B cell (primary cell): ENCODE results near the gene SLC16A1. TPM values are rescaled to one million over a fixed set of nuclear protein-coding genes. Genes with fewer than 3 reads are reported as not detected.

Source experiments
- ATAC-seq: fragments of 200-7000 bp; cut with Tn5 transposase; one replicate; pipeline ENCODE4 v1.10.0; 2021; ENCODE audit warnings: low read depth, mild to moderate bottlenecking, moderate number of reproducible peaks, moderate library complexity
- CTCF ChIA-PET: fragments of 350-600 bp; sonication (Branson Sonifier 250); formaldehyde crosslinking; loops from one replicate; lab custom pipeline; 2021; ENCODE audit warnings: antibody characterized with exemption, inconsistent platforms; lab: Charles Lee
- POLR2A ChIA-PET: fragments of 350-600 bp; sonication (Branson Sonifier 250); formaldehyde crosslinking; loops from one replicate; lab custom pipeline; 2021; ENCODE audit warnings: antibody characterized with exemption; lab: Charles Lee
- DNase-seq: peaks from one replicate; pipeline ENCODE4 v3.0.0; 2013
- H2AFZ ChIP-seq: 2 replicates; pipeline ENCODE4 v1.6.1; 2012; ENCODE audit warnings: mild to moderate bottlenecking, low read depth, low read length; ENCODE audit not compliant: insufficient read depth, poor library complexity, severe bottlenecking
- H3K27ac ChIP-seq, 2 donors: 1 replicate in 1 of 2; 2 replicates in 1 of 2; pipeline ENCODE4 v1.5.1; 2012 to 2013; ENCODE audit warnings: low read length in 2 of 2, mild to moderate bottlenecking in 2 of 2, moderate library complexity in 1 of 2
- H3K27me3 ChIP-seq, 4 experiments: fragments of 200-600 bp in 1 of 4; sonication (generic) in 1 of 4; replicated peaks in 1 of 4; 1 replicate in 2 of 4; 2 replicates in 2 of 4; pipeline versions ENCODE4 v1.6.1 to v1.7.0; 2013 to 2016; ENCODE audit warnings: low read length in 3 of 4, mild to moderate bottlenecking in 2 of 4, mixed read lengths in 1 of 4, moderate library complexity in 1 of 4; ENCODE audit not compliant: insufficient read depth in 4 of 4, control insufficient read depth in 3 of 4; ENCODE audit errors: control extremely low read depth in 1 of 4
- H3K36me3 ChIP-seq, 2 experiments: replicated peaks in 1 of 2; 1 replicate in 1 of 2; 2 replicates in 1 of 2; pipeline versions ENCODE4 v1.6.1 to v1.7.1; 2013; ENCODE audit warnings: low read length in 1 of 2; ENCODE audit not compliant: insufficient read depth in 2 of 2, control insufficient read depth in 1 of 2; ENCODE audit errors: control extremely low read depth in 1 of 2, extremely low read depth in 1 of 2
- H3K4me1 ChIP-seq, 2 donors: fragments of 200-600 bp in 1 of 2; sonication (generic) in 1 of 2; 1 replicate in 1 of 2; 2 replicates in 1 of 2; pipeline versions ENCODE4 v1.5.1 to v1.6.1; 2013 to 2017; ENCODE audit warnings: low read length in 2 of 2; ENCODE audit not compliant: control insufficient read depth in 2 of 2, insufficient read depth in 2 of 2
- H3K4me2 ChIP-seq: replicated peaks from 2 replicates; pipeline ENCODE3; 2012; ENCODE audit warnings: mild to moderate bottlenecking, low read depth, low read length; ENCODE audit not compliant: poor library complexity, severe bottlenecking
- H3K4me3 ChIP-seq, 5 experiments: fragments of 200-600 bp in 1 of 5; sonication (generic) in 1 of 5; 1 replicate in 3 of 5; 2 replicates in 2 of 5; pipeline versions ENCODE4 v1.5.1 to v1.7.0; 2011 to 2016; ENCODE audit warnings: low read length in 4 of 5, mild to moderate bottlenecking in 4 of 5, low read depth in 2 of 5, control low read depth in 1 of 5, moderate library complexity in 1 of 5; ENCODE audit not compliant: insufficient read depth in 1 of 5; ENCODE audit errors: control extremely low read depth in 1 of 5, extremely low read depth in 1 of 5
- H3K79me2 ChIP-seq: fragments of 200-600 bp; sonication (generic); one replicate; pipeline ENCODE4 v1.6.0; 2016; ENCODE audit warnings: low read length; ENCODE audit not compliant: control insufficient read depth, insufficient read depth
- H3K9ac ChIP-seq: fragments of 200-600 bp; sonication (generic); 2 replicates; pipeline ENCODE4 v1.6.1; 2017; ENCODE audit warnings: mild to moderate bottlenecking, low read length, moderate library complexity
- H3K9me3 ChIP-seq, 3 donors: one replicate each; pipeline versions ENCODE4 v1.6.1 to v1.7.1; 2013; ENCODE audit warnings: low read length in 2 of 3; ENCODE audit not compliant: control insufficient read depth in 2 of 3, insufficient read depth in 1 of 3; ENCODE audit errors: control extremely low read depth in 1 of 3
- H4K20me1 ChIP-seq: 2 replicates; pipeline ENCODE4 v1.6.0; 2012; ENCODE audit warnings: mild to moderate bottlenecking, low read length; ENCODE audit not compliant: insufficient read depth, control insufficient read depth, poor library complexity, severe bottlenecking
- H3K27ac Mint-ChIP-seq: one replicate; pipeline ENCODE4 v1.8.0; 2021; ENCODE audit warnings: mixed read lengths
- H3K27me3 Mint-ChIP-seq: one replicate; pipeline ENCODE4 v1.8.0; 2021; ENCODE audit warnings: mixed read lengths
- H3K4me1 Mint-ChIP-seq: one replicate; pipeline ENCODE4 v1.8.0; 2021; ENCODE audit warnings: mixed read lengths
- H3K4me3 Mint-ChIP-seq: one replicate; pipeline ENCODE4 v1.8.0; 2021; ENCODE audit warnings: mixed read lengths
- H3K9me3 Mint-ChIP-seq: one replicate; pipeline ENCODE4 v1.8.0; 2022; ENCODE audit warnings: mixed read lengths; ENCODE audit not compliant: insufficient read depth
- EZH2 ChIP-seq: IDR thresholded peaks from 2 replicates; pipeline ENCODE4 v1.6.1; 2012; ENCODE audit warnings: borderline replicate concordance, low read depth, mild to moderate bottlenecking, moderate library complexity, low read length; ENCODE audit not compliant: insufficient read depth, poor library complexity, severe bottlenecking
- WGBS: methylation state at CpG from one replicate; pipeline ENCODE4 v1.1.5; 2013; ENCODE audit warnings: missing lambda C conversion rate; ENCODE audit not compliant: insufficient coverage; 5-methylcytosine and 5-hydroxymethylcytosine counted together
- intact Hi-C: fragments of 100-400 bp; cut with micrococcal nuclease; formaldehyde crosslinking; loops from one replicate; pipeline ENCODE4 v1.10.0; 2022
- polyA plus RNA-seq: library from polyadenylated mRNA; depleted of rRNA; stranded (reverse); fragments of >200 nt; gene quantifications from 2 replicates; pipeline ENCODE4 v1.2.3, GENCODE V29; 2012
- total RNA-seq, 2 donors: library from RNA; stranded (reverse); fragments of 120-200 nt in 1 of 2; gene quantifications; 1 replicate in 1 of 2; 2 replicates in 1 of 2; pipeline versions ENCODE4 v1.2.3 to v1.2.4, GENCODE V29; 2013 to 2022
- TF ChIP-seq, protein P1 (sequence below): fragments of 200-600 bp; IDR thresholded peaks from one replicate; pipeline ENCODE4 v1.8.0; 2022; ENCODE audit warnings: antibody characterized with exemption, mild to moderate bottlenecking

The SLC16A1 gene
- total and polyA plus RNA-seq, 2 donors (not counting 1 experiment from before 2014, with no cell fraction given): 2.1 to 13.0 TPM

DNA sequence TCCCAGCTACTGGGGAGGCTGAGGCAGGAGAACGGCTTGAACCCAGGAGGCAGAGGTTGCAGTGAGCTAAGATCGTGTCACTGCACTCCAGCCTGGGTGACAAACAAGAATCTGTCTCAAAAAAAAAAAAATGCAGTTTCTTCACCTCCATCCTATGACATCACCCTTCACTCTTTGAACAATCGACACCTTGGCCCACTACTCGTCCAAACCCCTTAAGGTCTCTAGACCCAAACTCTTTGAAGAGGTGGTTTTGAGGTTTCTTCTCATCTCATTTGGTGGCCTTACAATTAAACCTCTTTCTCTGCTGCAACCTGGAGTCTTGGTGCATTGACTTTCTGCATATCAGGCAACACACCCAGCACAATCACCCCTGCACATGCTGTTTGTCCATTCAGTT lies 86.1 kb downstream of the SLC16A1 start:
- H2AFZ ChIP-seq: no peak overlapping the region
- H3K4me3 ChIP-seq: no peak overlapping the region
- H4K20me1 ChIP-seq: no peaks in the 10 kb centered on the region
- H3K9me3 ChIP-seq: no peaks in the 10 kb centered on the region
- no peak overlapping the region for H3K4me3 Mint-ChIP-seq
- no peak overlapping the region for H3K9ac ChIP-seq
- no peaks in the 10 kb centered on the region for H3K79me2 ChIP-seq
- DNase-seq (no peak), ATAC-seq (no peak)
- H3K9me3 Mint-ChIP-seq: no peaks in the 10 kb centered on the region
- no peak overlapping the region for H3K4me2 ChIP-seq
- H3K27ac ChIP-seq: no peak overlapping the region
- H3K4me1 Mint-ChIP-seq: no peaks in the 10 kb centered on the region
- H3K27me3 ChIP-seq: no peaks in the 10 kb centered on the region
- WGBS: no CpG with 5 or more reads among the region's 4 CpGs
- H3K36me3 ChIP-seq: no peaks in the 10 kb centered on the region
- TF ChIP-seq, protein P1, sequence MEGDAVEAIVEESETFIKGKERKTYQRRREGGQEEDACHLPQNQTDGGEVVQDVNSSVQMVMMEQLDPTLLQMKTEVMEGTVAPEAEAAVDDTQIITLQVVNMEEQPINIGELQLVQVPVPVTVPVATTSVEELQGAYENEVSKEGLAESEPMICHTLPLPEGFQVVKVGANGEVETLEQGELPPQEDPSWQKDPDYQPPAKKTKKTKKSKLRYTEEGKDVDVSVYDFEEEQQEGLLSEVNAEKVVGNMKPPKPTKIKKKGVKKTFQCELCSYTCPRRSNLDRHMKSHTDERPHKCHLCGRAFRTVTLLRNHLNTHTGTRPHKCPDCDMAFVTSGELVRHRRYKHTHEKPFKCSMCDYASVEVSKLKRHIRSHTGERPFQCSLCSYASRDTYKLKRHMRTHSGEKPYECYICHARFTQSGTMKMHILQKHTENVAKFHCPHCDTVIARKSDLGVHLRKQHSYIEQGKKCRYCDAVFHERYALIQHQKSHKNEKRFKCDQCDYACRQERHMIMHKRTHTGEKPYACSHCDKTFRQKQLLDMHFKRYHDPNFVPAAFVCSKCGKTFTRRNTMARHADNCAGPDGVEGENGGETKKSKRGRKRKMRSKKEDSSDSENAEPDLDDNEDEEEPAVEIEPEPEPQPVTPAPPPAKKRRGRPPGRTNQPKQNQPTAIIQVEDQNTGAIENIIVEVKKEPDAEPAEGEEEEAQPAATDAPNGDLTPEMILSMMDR: no peak
- TF ChIP-seq EZH2: no peak
- POLR2A ChIA-PET: no interaction called here
- H3K27me3 Mint-ChIP-seq: peaks cover 9% of the 10 kb centered on the region
- H3K4me1 ChIP-seq: no peaks in the 10 kb centered on the region
- CTCF ChIA-PET: interaction anchor here (0.7 kb wide), 1 partner anchor 16 kb away, joined by 3 read pairs; no protein-coding TSS in a partner anchor
- intact Hi-C loops: no loop called here
- no peak overlapping the region for H3K27ac Mint-ChIP-seq

- Histone ChIP-seq H3K79me2 (no peaks in the 10 kb centered on the region), H3K36me3 (no peaks in the 10 kb centered on the region), H3K27ac (no peak overlapping the region), H3K4me1 (no peaks in the 10 kb centered on the region), H3K9ac (no peak overlapping the region), H3K4me2 (no peak overlapping the region), H3K4me3 (no peak overlapping the region), H3K27me3 (no peaks in the 10 kb centered on the region), H2AFZ (no peak overlapping the region), H3K9me3 (no peaks in the 10 kb centered on the region), H4K20me1 (no peaks in the 10 kb centered on the region)
- ATAC-seq: no peak
- WGBS: no CpG with 5 or more reads among the region's 2 CpGs
- no peak overlapping the region for H3K27ac Mint-ChIP-seq
- intact Hi-C loops: no loop called here
- no peaks in the 10 kb centered on the region for H3K9me3 Mint-ChIP-seq
- H3K27me3 Mint-ChIP-seq: peaks cover 9% of the 10 kb centered on the region
- DNase-seq: no peak
- H3K4me3 Mint-ChIP-seq: no peak overlapping the region
- POLR2A ChIA-PET: no interaction called here
- TF ChIP-seq, protein P1: no peak
- no peak for TF ChIP-seq EZH2
- CTCF ChIA-PET: interaction anchor here (0.7 to 1.3 kb wide), 4 partner anchors 8 to 1736 kb away, joined by 3 read pairs; no protein-coding TSS in a partner anchor
- H3K4me1 Mint-ChIP-seq: no peaks in the 10 kb centered on the region
Measured at GRCh38 chr1:112868191-112868590, 87.8 kb downstream of the SLC16A1 start.
